ENCODE results near the gene PPFIA1.

Gene PPFIA1

GRCh38 chr11:70299636-70300035, 29.1 kb downstream of the PPFIA1 start:
- no peak for DNase-seq

- DNase-seq: no peak
These were observed 30.7 kb downstream of the PPFIA1 start for GRCh38 chr11:70301191-70301590.

- DNase-seq: no peak
These were observed 31.4 kb downstream of the PPFIA1 start for GRCh38 chr11:70301721-70302418.

DNA sequence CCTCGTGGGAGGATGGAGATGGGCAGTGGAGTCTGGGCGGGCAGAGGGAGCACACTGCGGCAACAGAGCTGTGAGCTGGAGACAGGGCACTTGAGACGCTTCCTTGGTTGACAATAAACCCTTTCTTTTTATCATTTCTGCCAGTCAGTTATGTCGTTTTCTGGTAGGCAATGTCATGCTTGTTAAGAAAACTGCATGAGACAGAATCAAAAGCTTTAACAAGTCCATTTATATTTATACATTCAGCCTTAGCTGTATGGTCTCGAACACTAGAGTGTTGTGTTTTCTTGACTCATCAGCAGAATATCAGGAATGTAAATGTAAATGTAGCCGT, 31.9 kb downstream of the PPFIA1 start:
- DNase-seq: no peak

DNA sequence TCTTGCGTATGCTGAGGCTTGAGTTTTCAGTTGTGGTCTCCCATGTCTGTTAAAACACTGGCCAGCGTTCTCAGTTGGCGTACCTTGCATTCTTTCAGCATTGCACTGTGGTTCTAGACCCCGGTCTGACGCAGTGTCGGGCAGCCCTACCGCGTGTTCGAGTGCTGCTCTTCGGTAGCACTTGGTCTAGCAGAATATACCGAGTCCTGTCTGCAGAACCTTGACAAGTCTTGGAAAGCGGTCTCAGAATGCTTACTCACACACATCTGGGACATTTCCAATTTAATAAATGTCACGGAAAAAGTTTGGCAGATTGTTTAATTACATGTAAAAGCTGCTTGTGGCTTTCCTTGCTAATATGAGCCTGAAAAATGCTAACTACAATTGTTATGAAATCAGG, 32.6 kb downstream of the PPFIA1 start:
- no peak for DNase-seq

DNA sequence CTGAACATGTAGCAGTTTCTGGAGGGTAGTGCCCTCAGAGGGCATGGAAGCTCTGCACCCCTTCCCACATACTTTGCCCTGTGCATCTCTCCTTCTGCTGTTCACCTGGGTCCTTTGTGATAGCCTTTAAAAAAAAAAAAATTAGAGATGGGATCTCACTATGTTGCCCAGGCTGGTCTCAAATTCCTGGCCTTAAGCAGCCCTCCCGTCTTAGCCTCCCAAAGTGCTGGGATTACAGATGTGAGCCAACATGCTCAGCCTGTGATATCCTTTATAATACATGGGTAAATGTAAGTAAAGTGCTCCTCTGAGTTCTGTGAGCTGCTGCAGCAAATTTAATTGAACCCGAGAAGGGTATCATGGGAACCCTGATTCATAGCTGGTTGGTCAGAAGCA, 33.7 kb downstream of the PPFIA1 start:
- DNase-seq: no peak

DNA sequence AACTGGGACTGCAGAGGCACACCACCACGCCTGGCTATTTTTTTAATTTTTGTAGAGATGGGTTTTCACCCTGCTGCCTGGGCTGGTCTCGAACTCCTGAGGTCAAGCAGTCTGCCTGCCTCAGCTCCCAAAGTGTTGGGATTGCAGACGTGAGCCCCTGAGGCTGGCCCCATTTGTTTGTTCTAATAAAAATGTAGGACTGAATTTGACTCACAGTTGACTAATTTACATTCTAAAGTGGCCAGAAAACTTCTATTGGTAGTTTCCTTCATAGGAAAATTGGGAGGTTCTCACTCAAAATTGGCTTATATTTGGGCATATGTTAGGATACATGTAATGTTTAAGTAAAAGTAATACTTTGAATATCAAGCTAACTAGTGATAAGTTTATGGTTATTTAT, 35.0 kb downstream of the PPFIA1 start:
- no peak for DNase-seq

- DNase-seq: no peak
These were observed 36.1 kb downstream of the PPFIA1 start for GRCh38 chr11:70306586-70307033.

DNA sequence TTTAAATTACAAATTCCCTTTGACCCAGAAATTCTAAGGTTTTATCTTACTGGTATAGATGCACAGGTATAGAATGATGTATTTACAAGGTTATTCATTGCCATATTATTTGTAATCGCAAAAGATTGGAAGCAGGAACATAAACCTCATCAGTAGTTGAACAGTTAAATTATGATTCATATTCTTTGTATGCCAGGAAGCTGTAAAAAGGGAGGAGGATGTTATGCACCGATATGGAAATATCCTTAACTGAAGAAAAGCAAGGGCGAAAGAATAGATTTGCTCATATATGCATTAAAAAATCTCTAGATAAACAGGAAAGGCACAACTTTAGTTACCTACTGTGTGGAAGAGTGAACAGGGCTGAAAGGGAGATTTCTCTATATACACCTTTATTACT, 36.7 kb downstream of the PPFIA1 start:
- no peak for DNase-seq

DNA sequence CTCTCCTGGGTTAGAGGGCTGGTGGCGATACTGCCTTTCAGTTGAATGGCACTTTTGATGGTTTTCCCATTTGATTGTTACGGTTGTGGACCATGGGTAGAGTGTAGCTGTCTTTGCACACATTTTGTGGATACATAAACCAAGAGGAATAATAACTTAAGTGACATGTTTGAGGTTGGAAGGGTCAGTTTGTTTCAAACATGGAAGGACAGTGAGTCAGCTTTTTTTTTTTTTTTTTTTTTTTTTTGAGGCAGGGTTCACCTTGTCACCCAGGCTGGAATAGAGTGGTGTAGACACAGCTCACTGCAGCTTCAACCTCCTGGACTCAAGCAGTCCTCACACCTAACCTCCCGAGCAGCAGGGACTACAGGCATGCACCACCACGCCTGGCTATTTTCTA, 41.1 kb downstream of the PPFIA1 start:
- DNase-seq: no peak

- no peak for DNase-seq
These were observed 42.2 kb downstream of the PPFIA1 start for GRCh38 chr11:70312401-70313357.

DNA sequence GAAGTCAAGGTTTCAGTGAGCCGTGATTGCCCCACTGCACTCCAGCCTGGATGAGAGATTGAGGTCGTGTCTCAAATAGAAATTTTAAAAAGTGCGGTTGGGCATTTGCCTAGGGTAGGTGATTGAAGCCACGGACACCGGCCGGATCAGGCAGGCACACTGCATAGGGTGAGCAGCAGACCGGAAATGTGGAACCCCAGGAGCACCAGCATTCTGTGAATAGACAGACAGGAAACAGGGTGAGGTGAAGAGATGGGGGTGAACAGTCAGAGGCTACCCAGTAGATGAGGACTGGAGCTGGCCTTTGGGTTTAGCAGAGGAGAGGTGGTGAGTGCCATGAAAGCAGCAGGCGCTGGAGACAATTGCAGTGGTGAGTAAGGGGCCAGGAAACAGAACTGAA, 43.5 kb downstream of the PPFIA1 start:
- no peak for DNase-seq

DNA sequence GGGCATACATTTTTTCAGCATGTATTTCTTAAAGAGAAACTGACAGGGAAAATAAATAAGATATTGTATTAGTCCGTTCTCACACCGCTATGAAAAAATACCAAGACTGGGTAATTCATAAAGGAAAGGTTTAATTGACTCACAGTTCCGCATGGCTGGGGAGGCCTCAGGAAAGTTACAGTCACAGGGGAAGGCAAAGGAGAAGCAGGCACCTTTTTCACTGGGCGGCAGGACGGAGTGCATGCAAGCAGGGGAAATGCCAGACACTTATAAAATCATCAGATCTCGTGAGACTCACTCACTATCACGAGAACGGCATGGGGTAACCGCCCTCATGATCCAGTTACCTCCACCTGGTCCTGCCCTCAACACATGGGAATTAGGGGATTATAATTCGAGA, 44.2 kb downstream of the PPFIA1 start:
- DNase-seq: no peak

GRCh38 chr11:70315716-70316115, 45.2 kb downstream of the PPFIA1 start:
- DNase-seq: no peak

- no peak for DNase-seq
These were observed 47.3 kb downstream of the PPFIA1 start for GRCh38 chr11:70317581-70318305.

DNA sequence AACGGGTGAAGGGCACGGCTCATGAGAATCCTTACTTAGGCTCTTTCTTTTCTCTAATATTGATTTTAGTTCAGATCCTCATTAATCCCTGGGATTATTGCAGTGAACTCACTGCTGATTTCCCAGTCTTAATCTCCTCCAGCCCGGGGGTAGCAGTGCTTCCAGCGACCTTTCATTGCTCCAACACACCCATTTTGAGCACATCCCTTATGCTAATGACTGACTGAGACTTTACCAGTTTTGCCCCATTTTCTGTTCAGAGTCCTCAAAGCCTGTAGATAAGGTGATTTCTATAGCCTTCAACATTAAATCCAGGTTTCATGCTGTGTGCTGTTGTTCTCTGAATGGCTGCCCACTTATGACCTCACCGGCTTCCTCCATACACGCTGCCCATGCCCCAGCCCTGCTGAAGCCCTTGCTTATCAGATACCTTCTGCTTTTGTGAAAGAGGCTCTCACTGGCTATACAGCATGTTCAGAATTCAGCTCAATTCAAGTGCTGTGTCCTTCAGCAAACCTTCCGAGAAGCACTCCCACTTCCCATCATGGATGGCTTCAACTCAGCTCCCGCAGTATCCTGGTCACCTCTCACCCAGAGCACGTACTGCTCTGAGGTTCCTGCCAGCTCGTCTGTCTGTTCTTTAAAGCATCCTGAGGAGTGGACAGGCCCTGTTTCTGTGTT, 49.0 kb downstream of the PPFIA1 start:
- no peak for DNase-seq

- no peak for DNase-seq
These were observed 52.2 kb downstream of the PPFIA1 start for GRCh38 chr11:70322666-70323065.

- DNase-seq: no peak
These were observed 53.3 kb downstream of the PPFIA1 start for GRCh38 chr11:70323806-70324205.

- DNase-seq: no peak
These were observed 54.1 kb downstream of the PPFIA1 start for GRCh38 chr11:70324376-70325115.

GRCh38 chr11:70325824-70326223, 55.3 kb downstream of the PPFIA1 start:
- no peak for DNase-seq

- DNase-seq: no peak
These were observed 55.9 kb downstream of the PPFIA1 start for GRCh38 chr11:70326365-70326811.

DNA sequence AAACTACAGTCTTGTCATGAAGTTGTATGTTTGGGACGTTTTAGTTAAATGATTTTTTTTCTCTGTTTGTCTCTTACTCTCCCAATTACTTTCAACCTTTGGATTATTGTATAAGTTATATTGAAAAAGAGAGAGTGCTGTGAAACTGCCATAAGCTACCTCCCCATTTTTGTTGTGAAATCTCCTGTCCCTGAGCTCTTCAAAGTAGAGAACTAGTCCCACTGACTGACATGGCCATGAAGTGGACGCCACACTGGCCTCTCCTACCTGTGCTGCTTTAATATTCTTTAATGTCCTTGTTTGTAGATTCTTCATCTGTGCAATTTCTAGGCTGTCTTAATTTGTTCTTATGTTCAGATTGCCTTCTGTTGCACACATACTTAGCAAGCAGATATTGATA, 56.3 kb downstream of the PPFIA1 start:
- DNase-seq: no peak

Measured in stimulated activated CD4-positive, alpha-beta T cell treated with anti-CD3 and anti-CD28 coated beads, Interleukin-4, amount 100 ng/mL, for 4 hours (primary cell).